ENCODE measurements around the gene PLD6. TPM values are rescaled to one million over a fixed set of nuclear protein-coding genes. Genes with fewer than 3 reads are reported as not detected.

The PLD6 gene
- total RNA-seq, 4 donors from 2014 or later = 1.9 to 5.1 (median 2.7) TPM

- in situ Hi-C loops (cut with MboI; ENCODE audit: low sequenced_read_pairs in 4 of 4) (no loop called here), intact Hi-C loops (cut with DNase I; ENCODE audit: low total_unique reads) (no loop called here)
- Histone ChIP-seq H3K4me1 (no peaks in the 10 kb centered on the region), H3K36me3 (peaks cover 0 to 65% of the 10 kb centered on the region in 2 donors), H3K27ac (no peak overlapping the region), H3K9me3 (no peaks in the 10 kb centered on the region), H3K27me3 (no peaks in the 10 kb centered on the region), H3K4me3 (no peak overlapping the region)
- DNase-seq = no peak
- no peak for ATAC-seq
- TF ChIP-seq POLR2A (IDR thresholded peaks at IDR 0.05) (no peak), CTCF (IDR thresholded peaks at IDR 0.05 in 4 of 5, conservative IDR thresholded peaks at IDR 0.05 in 1 of 5) (no peak)
Observed at GRCh38 chr17:17246879-17247278, 40.7 kb upstream of the PLD6 start.

GRCh38 chr17:17243163-17243562 is 37.0 kb upstream of the PLD6 start:
- intact Hi-C loops (cut with DNase I; ENCODE audit: low total_unique reads) (no loop called here), in situ Hi-C loops (cut with MboI; ENCODE audit: low sequenced_read_pairs in 4 of 4) (no loop called here)
- Histone ChIP-seq H3K36me3 (peaks cover 0 to 28% of the 10 kb centered on the region in 2 donors), H3K9me3 (no peaks in the 10 kb centered on the region), H3K27me3 (no peaks in the 10 kb centered on the region), H3K27ac (no peak overlapping the region), H3K4me3 (no peak overlapping the region), H3K4me1 (peaks cover 0 to 3% of the 10 kb centered on the region in 2 donors)
- ATAC-seq (no peak), DNase-seq (no peak)
- TF ChIP-seq CTCF (IDR thresholded peaks at IDR 0.05 in 4 of 5, conservative IDR thresholded peaks at IDR 0.05 in 1 of 5) (no peak), POLR2A (IDR thresholded peaks at IDR 0.05) (no peak)

- Histone ChIP-seq H3K4me3 (no peak overlapping the region), H3K36me3 (peaks cover 0 to 19% of the 10 kb centered on the region in 2 donors), H3K9me3 (no peaks in the 10 kb centered on the region), H3K27me3 (no peaks in the 10 kb centered on the region), H3K27ac (no peak overlapping the region), H3K4me1 (peaks cover 0 to 8% of the 10 kb centered on the region in 2 donors)
- no peak for ATAC-seq
- in situ Hi-C loops (cut with MboI; ENCODE audit: low sequenced_read_pairs in 4 of 4) (no loop called here), intact Hi-C loops (cut with DNase I; ENCODE audit: low total_unique reads) (no loop called here)
- TF ChIP-seq CTCF (IDR thresholded peaks at IDR 0.05 in 4 of 5, conservative IDR thresholded peaks at IDR 0.05 in 1 of 5) = no peak
- no peak for TF ChIP-seq POLR2A (IDR thresholded peaks at IDR 0.05)
- no peak for DNase-seq
Observed at GRCh38 chr17:17242246-17242645, 36.1 kb upstream of the PLD6 start.

- TF ChIP-seq POLR2A (IDR thresholded peaks at IDR 0.05) (no peak), CTCF (IDR thresholded peaks at IDR 0.05 in 4 of 5, conservative IDR thresholded peaks at IDR 0.05 in 1 of 5) (no peak)
- in situ Hi-C loops (cut with MboI; ENCODE audit: low sequenced_read_pairs in 4 of 4) = no loop called here
- no peak overlapping the region for H3K4me3 ChIP-seq
- peaks cover 0 to 13% of the 10 kb centered on the region in 2 donors for H3K36me3 ChIP-seq
- DNase-seq (no peak), ATAC-seq (no peak)
- no peak overlapping the region for H3K27ac ChIP-seq
- peaks cover 0 to 8% of the 10 kb centered on the region in 2 donors for H3K4me1 ChIP-seq
- intact Hi-C loops (cut with DNase I; ENCODE audit: low total_unique reads) = no loop called here
- H3K27me3 ChIP-seq = no peaks in the 10 kb centered on the region
- H3K9me3 ChIP-seq = no peaks in the 10 kb centered on the region
Observed at GRCh38 chr17:17241656-17242055, 35.5 kb upstream of the PLD6 start.

GRCh38 chr17:17239832-17240231 is 33.7 kb upstream of the PLD6 start:
- Histone ChIP-seq H3K4me1 (peaks cover 13 to 20% of the 10 kb centered on the region in 2 donors), H3K4me3 (no peak overlapping the region), H3K27me3 (no peaks in the 10 kb centered on the region), H3K27ac (no peak overlapping the region), H3K9me3 (no peaks in the 10 kb centered on the region), H3K36me3 (no peaks in the 10 kb centered on the region)
- in situ Hi-C loops (cut with MboI; ENCODE audit: low sequenced_read_pairs in 4 of 4) (no loop called here), intact Hi-C loops (cut with DNase I; ENCODE audit: low total_unique reads) (loop anchor here (5.0 kb wide), 2 partner anchors 352 to 542 kb away; partner anchors contain the start of gene PEMT)
- DNase-seq (no peak), ATAC-seq (no peak)
- TF ChIP-seq CTCF (IDR thresholded peaks at IDR 0.05 in 4 of 5, conservative IDR thresholded peaks at IDR 0.05 in 1 of 5) = no peak
- no peak for TF ChIP-seq POLR2A (IDR thresholded peaks at IDR 0.05)
